B cell (primary cell): ENCODE data around the gene HIRIP3. TPM values are rescaled to one million over a fixed set of nuclear protein-coding genes. Genes with fewer than 3 reads are reported as not detected.

Experiments
- ATAC-seq: fragments of 200-7000 bp; cut with Tn5 transposase; one replicate; pipeline ENCODE4 v1.10.0; 2021; ENCODE audit warnings: low read depth, mild to moderate bottlenecking, moderate number of reproducible peaks, moderate library complexity
- CTCF ChIA-PET: fragments of 350-600 bp; sonication (Branson Sonifier 250); formaldehyde crosslinking; loops from one replicate; lab custom pipeline; 2021; ENCODE audit warnings: antibody characterized with exemption, inconsistent platforms; lab: Charles Lee
- POLR2A ChIA-PET: fragments of 350-600 bp; sonication (Branson Sonifier 250); formaldehyde crosslinking; loops from one replicate; lab custom pipeline; 2021; ENCODE audit warnings: antibody characterized with exemption; lab: Charles Lee
- DNase-seq: peaks from one replicate; pipeline ENCODE4 v3.0.0; 2013
- H2AFZ ChIP-seq: 2 replicates; pipeline ENCODE4 v1.6.1; 2012; ENCODE audit warnings: mild to moderate bottlenecking, low read depth, low read length; ENCODE audit not compliant: insufficient read depth, poor library complexity, severe bottlenecking
- H3K27ac ChIP-seq, 2 donors: 1 replicate in 1 of 2; 2 replicates in 1 of 2; pipeline ENCODE4 v1.5.1; 2012 to 2013; ENCODE audit warnings: low read length in 2 of 2, mild to moderate bottlenecking in 2 of 2, moderate library complexity in 1 of 2
- H3K27me3 ChIP-seq, 4 experiments: fragments of 200-600 bp in 1 of 4; sonication (generic) in 1 of 4; replicated peaks in 1 of 4; 1 replicate in 2 of 4; 2 replicates in 2 of 4; pipeline versions ENCODE4 v1.6.1 to v1.7.0; 2013 to 2016; ENCODE audit warnings: low read length in 3 of 4, mild to moderate bottlenecking in 2 of 4, mixed read lengths in 1 of 4, moderate library complexity in 1 of 4; ENCODE audit not compliant: insufficient read depth in 4 of 4, control insufficient read depth in 3 of 4; ENCODE audit errors: control extremely low read depth in 1 of 4
- H3K36me3 ChIP-seq, 2 experiments: replicated peaks in 1 of 2; 1 replicate in 1 of 2; 2 replicates in 1 of 2; pipeline versions ENCODE4 v1.6.1 to v1.7.1; 2013; ENCODE audit warnings: low read length in 1 of 2; ENCODE audit not compliant: insufficient read depth in 2 of 2, control insufficient read depth in 1 of 2; ENCODE audit errors: control extremely low read depth in 1 of 2, extremely low read depth in 1 of 2
- H3K4me1 ChIP-seq, 2 donors: fragments of 200-600 bp in 1 of 2; sonication (generic) in 1 of 2; 1 replicate in 1 of 2; 2 replicates in 1 of 2; pipeline versions ENCODE4 v1.5.1 to v1.6.1; 2013 to 2017; ENCODE audit warnings: low read length in 2 of 2; ENCODE audit not compliant: control insufficient read depth in 2 of 2, insufficient read depth in 2 of 2
- H3K4me2 ChIP-seq: replicated peaks from 2 replicates; pipeline ENCODE3; 2012; ENCODE audit warnings: mild to moderate bottlenecking, low read depth, low read length; ENCODE audit not compliant: poor library complexity, severe bottlenecking
- H3K4me3 ChIP-seq, 5 experiments: fragments of 200-600 bp in 1 of 5; sonication (generic) in 1 of 5; 1 replicate in 3 of 5; 2 replicates in 2 of 5; pipeline versions ENCODE4 v1.5.1 to v1.7.0; 2011 to 2016; ENCODE audit warnings: low read length in 4 of 5, mild to moderate bottlenecking in 4 of 5, low read depth in 2 of 5, control low read depth in 1 of 5, moderate library complexity in 1 of 5; ENCODE audit not compliant: insufficient read depth in 1 of 5; ENCODE audit errors: control extremely low read depth in 1 of 5, extremely low read depth in 1 of 5
- H3K79me2 ChIP-seq: fragments of 200-600 bp; sonication (generic); one replicate; pipeline ENCODE4 v1.6.0; 2016; ENCODE audit warnings: low read length; ENCODE audit not compliant: control insufficient read depth, insufficient read depth
- H3K9ac ChIP-seq: fragments of 200-600 bp; sonication (generic); 2 replicates; pipeline ENCODE4 v1.6.1; 2017; ENCODE audit warnings: mild to moderate bottlenecking, low read length, moderate library complexity
- H3K9me3 ChIP-seq, 3 donors: one replicate each; pipeline versions ENCODE4 v1.6.1 to v1.7.1; 2013; ENCODE audit warnings: low read length in 2 of 3; ENCODE audit not compliant: control insufficient read depth in 2 of 3, insufficient read depth in 1 of 3; ENCODE audit errors: control extremely low read depth in 1 of 3
- H4K20me1 ChIP-seq: 2 replicates; pipeline ENCODE4 v1.6.0; 2012; ENCODE audit warnings: mild to moderate bottlenecking, low read length; ENCODE audit not compliant: insufficient read depth, control insufficient read depth, poor library complexity, severe bottlenecking
- H3K27ac Mint-ChIP-seq: one replicate; pipeline ENCODE4 v1.8.0; 2021; ENCODE audit warnings: mixed read lengths
- H3K27me3 Mint-ChIP-seq: one replicate; pipeline ENCODE4 v1.8.0; 2021; ENCODE audit warnings: mixed read lengths
- H3K4me1 Mint-ChIP-seq: one replicate; pipeline ENCODE4 v1.8.0; 2021; ENCODE audit warnings: mixed read lengths
- H3K4me3 Mint-ChIP-seq: one replicate; pipeline ENCODE4 v1.8.0; 2021; ENCODE audit warnings: mixed read lengths
- H3K9me3 Mint-ChIP-seq: one replicate; pipeline ENCODE4 v1.8.0; 2022; ENCODE audit warnings: mixed read lengths; ENCODE audit not compliant: insufficient read depth
- EZH2 ChIP-seq: IDR thresholded peaks from 2 replicates; pipeline ENCODE4 v1.6.1; 2012; ENCODE audit warnings: borderline replicate concordance, low read depth, mild to moderate bottlenecking, moderate library complexity, low read length; ENCODE audit not compliant: insufficient read depth, poor library complexity, severe bottlenecking
- WGBS: methylation state at CpG from one replicate; pipeline ENCODE4 v1.1.5; 2013; ENCODE audit warnings: missing lambda C conversion rate; ENCODE audit not compliant: insufficient coverage; 5-methylcytosine and 5-hydroxymethylcytosine counted together
- intact Hi-C: fragments of 100-400 bp; cut with micrococcal nuclease; formaldehyde crosslinking; loops from one replicate; pipeline ENCODE4 v1.10.0; 2022
- polyA plus RNA-seq: library from polyadenylated mRNA; depleted of rRNA; stranded (reverse); fragments of >200 nt; gene quantifications from 2 replicates; pipeline ENCODE4 v1.2.3, GENCODE V29; 2012
- total RNA-seq, 2 donors: library from RNA; stranded (reverse); fragments of 120-200 nt in 1 of 2; gene quantifications; 1 replicate in 1 of 2; 2 replicates in 1 of 2; pipeline versions ENCODE4 v1.2.3 to v1.2.4, GENCODE V29; 2013 to 2022
- TF ChIP-seq, protein P1 (sequence below): fragments of 200-600 bp; IDR thresholded peaks from one replicate; pipeline ENCODE4 v1.8.0; 2022; ENCODE audit warnings: antibody characterized with exemption, mild to moderate bottlenecking

HIRIP3 gene
- total and polyA plus RNA-seq, 2 donors (not counting 1 experiment from before 2014, with no cell fraction given): 12.2 to 13.9 TPM

DNA sequence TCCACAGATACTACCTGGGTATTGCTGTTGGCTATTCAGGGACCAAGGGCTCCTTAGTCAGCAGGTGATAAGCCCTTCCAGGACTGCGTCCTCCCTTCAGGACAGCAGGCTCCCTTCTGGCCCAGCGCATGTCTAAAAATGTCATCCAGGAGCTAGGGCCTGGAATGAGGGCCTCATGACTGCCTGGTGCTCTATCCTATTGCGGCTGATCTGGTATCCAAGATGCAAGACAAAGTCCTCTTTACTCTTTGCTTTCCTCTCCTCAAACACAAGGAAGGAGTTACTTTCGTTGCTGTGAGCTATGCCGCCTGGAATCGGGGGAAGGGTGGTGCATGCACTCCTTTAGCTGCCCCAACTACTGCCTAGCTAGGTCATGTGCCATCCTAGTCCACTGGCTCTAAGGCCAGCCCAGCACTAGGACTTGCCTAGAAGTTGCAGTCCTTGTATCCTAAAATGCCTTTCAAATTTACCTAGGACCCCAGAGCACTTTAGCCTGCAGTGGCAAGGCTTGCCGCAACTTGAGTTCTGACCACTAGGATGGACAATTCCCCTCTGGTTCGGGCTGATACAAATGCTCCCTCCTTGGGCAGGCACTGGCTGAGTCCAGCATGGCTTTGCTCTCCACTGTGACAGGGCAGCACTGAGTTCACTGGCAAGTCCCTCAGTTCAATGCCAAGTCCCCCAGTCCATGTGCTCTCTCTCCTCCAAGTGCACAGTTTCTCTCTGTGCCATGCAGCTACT, 43.6 kb downstream of the HIRIP3 start:
- H3K79me2 ChIP-seq: no peaks in the 10 kb centered on the region
- intact Hi-C loops: no loop called here
- no peaks in the 10 kb centered on the region for H4K20me1 ChIP-seq
- no peak overlapping the region for H3K4me2 ChIP-seq
- Mint-ChIP-seq H3K27me3 (peaks cover 10% of the 10 kb centered on the region), H3K4me3 (no peak overlapping the region), H3K4me1 (no peaks in the 10 kb centered on the region), H3K9me3 (peaks cover 5% of the 10 kb centered on the region), H3K27ac (no peak overlapping the region)
- POLR2A ChIA-PET: no interaction called here
- DNase-seq (no peak), ATAC-seq (no peak)
- no peak overlapping the region for H2AFZ ChIP-seq
- WGBS: 94% methylated on average over 8 of the region's 8 CpGs
- no peak for TF ChIP-seq EZH2
- TF ChIP-seq, protein P1, sequence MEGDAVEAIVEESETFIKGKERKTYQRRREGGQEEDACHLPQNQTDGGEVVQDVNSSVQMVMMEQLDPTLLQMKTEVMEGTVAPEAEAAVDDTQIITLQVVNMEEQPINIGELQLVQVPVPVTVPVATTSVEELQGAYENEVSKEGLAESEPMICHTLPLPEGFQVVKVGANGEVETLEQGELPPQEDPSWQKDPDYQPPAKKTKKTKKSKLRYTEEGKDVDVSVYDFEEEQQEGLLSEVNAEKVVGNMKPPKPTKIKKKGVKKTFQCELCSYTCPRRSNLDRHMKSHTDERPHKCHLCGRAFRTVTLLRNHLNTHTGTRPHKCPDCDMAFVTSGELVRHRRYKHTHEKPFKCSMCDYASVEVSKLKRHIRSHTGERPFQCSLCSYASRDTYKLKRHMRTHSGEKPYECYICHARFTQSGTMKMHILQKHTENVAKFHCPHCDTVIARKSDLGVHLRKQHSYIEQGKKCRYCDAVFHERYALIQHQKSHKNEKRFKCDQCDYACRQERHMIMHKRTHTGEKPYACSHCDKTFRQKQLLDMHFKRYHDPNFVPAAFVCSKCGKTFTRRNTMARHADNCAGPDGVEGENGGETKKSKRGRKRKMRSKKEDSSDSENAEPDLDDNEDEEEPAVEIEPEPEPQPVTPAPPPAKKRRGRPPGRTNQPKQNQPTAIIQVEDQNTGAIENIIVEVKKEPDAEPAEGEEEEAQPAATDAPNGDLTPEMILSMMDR: no peak
- H3K27ac ChIP-seq: no peak overlapping the region
- H3K36me3 ChIP-seq: no peaks in the 10 kb centered on the region
- H3K9me3 ChIP-seq: peaks cover 0 to 9% (median 0%) of the 10 kb centered on the region in 3 donors
- no peak overlapping the region for H3K9ac ChIP-seq
- CTCF ChIA-PET: no interaction called here
- no peaks in the 10 kb centered on the region for H3K4me1 ChIP-seq
- H3K27me3 ChIP-seq: no peaks in the 10 kb centered on the region
- H3K4me3 ChIP-seq: no peak overlapping the region

DNA sequence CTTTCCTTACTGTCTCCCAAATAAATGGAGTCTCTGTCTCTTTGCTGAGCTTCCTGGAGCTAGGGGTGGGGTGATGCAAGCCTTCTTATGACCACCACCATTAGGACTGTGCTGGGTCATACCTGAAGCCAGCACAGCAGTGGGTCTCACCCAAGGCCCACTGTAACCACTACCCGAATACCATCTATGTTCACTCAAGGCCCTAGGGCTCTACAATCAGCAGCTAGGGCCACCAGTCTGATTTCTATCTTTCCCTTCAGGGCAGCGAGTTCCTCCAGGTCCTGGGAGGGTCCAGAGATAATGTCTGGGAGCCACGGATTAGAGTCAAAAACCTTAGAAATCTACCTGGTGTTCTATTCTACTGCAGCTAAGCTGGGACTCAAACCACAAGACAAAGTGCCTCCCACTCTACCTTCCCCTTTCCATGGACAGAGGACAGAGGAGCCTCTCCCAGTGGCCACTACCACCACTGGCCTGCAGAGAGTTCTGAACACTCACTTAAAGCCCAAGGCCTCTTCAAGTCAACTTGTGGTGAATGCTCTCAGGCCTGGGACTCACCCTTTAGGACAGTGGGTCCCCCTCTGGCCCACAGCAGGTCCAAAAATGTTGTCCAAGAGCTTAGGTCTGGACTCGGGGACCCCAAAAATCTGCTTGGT, 44.5 kb downstream of the HIRIP3 start:
- Histone ChIP-seq H3K9me3 (peaks cover 0 to 9% (median 0%) of the 10 kb centered on the region in 3 donors), H3K4me2 (no peak overlapping the region), H4K20me1 (no peaks in the 10 kb centered on the region), H3K27ac (no peak overlapping the region), H3K4me3 (no peak overlapping the region), H3K36me3 (no peaks in the 10 kb centered on the region), H3K9ac (no peak overlapping the region), H2AFZ (no peak overlapping the region), H3K79me2 (no peaks in the 10 kb centered on the region), H3K4me1 (no peaks in the 10 kb centered on the region), H3K27me3 (no peaks in the 10 kb centered on the region)
- H3K4me1 Mint-ChIP-seq: no peaks in the 10 kb centered on the region
- CTCF ChIA-PET: no interaction called here
- intact Hi-C loops: no loop called here
- ATAC-seq: no peak
- 91% methylated on average over 4 of the region's 4 CpGs for WGBS
- H3K9me3 Mint-ChIP-seq: peaks cover 5% of the 10 kb centered on the region
- no peak for DNase-seq
- POLR2A ChIA-PET: no interaction called here
- TF ChIP-seq, protein P1: no peak
- no peak for TF ChIP-seq EZH2
- no peak overlapping the region for H3K27ac Mint-ChIP-seq
- H3K27me3 Mint-ChIP-seq: peaks cover 10% of the 10 kb centered on the region
- H3K4me3 Mint-ChIP-seq: no peak overlapping the region
